Central memory CD4-positive, alpha-beta T cell (primary cell): ENCODE results near the gene FZD8.

Experiments
- DNase-seq: peaks from one replicate; pipeline ENCODE4 v3.0.0; 2022

The FZD8 gene

DNA sequence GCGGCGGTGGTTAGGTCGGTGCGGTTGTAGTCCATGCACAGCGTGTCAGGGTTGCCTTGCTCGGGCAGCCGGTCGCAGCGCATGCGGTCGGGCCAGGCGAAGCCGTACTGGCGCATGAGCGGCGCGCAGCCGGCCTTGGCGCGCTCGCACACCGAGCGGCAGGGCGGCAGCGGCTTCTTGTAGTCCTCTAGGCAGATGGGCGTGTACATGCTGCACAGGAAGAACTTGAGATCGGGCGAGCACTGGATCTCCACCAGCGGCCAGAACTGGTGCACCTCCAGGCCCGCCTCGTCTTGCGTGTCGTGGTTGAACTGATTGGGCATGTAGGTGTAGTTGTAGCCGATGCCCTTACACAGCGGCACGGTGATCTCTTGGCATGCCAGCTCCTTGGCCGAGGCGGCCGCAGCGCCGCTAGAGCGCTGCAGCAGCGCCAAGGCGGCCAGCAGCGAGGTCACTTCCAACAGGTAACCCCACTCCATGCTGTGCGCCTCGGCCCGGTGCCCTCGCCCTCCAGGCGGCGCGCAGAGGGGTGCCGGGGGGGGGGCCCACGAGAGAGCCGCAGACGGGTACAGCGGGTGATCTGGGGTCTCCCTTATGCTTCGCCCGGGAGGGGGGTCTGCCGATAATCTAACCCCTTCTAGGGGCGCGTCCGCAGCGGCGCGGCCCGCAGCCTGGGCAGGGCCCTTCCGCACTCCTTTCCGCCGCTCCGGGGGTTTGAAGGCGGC, 983 bp downstream of the FZD8 start:
- peak; percentile 45 for DNase-seq

GRCh38 chr10:35640474-35640873, 1.6 kb downstream of the FZD8 start:
- DNase-seq, result peak; percentile 24

DNA sequence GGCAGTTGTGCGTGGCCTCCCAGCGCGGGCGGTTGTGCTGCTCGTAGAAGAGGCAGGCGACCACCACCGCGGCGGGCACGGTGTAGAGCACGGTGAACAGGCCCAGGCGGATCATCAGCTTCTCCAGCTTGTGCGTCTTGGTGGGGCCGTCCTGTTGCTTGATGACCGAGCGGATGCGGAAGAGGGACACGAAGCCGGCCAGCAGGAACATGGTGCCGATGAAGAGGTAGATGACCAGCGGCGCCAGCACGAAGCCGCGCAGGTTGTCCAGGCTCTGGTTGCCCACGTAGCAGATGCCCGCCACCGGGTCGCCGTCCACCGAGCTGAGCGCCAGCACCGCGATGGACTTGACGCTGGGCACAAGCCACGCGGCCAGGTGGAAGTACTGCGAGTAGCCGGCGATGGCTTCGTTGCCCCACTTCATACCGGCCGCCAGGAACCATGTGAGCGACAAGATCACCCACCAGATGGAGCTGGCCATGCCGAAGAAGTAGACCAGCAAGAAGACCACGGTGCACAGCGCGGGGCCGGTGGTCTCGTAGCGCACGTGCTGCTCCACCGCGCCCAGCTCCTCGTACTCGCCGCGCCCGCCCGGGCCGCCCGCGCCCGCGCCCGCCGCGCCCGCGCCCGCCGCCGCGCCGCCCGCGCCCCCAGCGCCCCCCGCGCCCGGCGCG, 2.2 kb downstream of the FZD8 start:
- DNase-seq, result no peak

DNA sequence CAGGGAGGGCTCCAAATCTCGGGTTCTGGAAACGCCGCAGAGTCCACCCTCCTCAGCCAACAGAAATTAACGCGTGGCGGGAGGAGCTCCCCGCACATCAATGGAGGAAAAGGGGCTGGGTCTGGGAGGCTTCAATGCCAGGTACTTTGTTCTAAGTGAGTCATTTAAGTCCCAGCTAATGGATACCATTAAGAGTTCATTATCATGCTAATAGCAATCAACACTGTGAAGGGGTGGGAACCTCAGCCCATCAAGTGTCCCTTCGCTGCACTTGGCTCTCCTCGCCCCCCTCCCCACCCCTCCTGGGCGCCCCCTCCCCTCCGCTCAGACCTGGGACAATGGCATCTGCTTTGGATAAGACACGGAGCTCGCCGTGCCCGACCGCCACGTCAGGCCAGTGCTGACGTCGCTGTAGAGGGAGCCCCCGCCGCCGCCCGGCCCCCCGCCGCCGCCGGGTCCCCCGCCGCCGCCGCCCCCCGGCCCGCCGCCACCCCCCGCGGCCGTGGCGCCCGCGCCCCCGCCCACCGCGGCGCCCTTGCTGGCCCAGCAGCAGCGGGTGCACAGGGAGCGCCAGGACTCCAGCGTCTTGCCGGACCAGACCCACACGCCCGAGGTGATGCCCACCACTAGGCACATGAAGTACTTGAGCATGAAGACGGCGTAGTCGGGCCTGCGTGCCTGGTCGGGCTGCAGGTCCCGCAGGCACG, 2.9 kb downstream of the FZD8 start:
- DNase-seq, result no peak

DNA sequence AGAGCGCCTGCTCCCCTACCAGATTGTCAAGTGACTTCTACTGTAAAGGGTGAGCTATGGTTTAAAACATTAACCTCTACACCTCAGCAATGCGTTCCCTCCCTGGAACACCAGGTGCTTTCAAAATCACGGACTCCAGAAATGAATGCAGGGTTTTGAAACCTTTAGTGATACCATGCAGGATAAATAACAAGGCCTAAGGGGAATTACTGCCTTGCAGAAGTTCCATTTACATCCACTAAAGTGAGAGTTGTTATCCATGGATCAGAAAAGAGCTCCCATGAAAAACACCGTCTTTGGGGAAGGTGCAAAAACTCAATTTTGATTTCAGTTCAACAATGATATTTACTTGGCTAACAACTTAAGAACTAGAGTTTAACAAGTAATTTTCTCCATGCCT, 4.0 kb downstream of the FZD8 start:
- no peak for DNase-seq

- no peak for DNase-seq
Observed at GRCh38 chr10:35637462-35637861, 4.6 kb downstream of the FZD8 start.

DNA sequence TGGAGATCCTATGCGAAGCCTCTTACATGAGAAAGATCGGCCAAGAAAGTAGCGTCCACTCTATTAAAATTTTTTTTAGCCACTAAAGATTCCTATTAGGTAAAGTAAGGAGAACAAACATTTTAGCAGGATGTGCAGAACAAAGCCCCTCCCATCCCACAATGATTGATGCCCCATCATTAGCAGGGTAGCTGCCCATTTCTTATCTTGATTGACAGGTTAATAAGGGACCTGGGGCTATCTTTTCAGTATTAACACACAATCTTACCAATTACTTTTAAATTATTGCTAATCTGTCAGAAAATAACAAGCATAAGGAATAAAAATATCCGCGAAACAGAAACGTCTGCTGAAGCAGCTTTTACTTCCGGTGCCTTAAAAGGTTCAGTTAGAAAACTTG, 5.1 kb downstream of the FZD8 start:
- no peak for DNase-seq

GRCh38 chr10:35635576-35635975, 6.5 kb downstream of the FZD8 start:
- peak; percentile 58 for DNase-seq

DNA sequence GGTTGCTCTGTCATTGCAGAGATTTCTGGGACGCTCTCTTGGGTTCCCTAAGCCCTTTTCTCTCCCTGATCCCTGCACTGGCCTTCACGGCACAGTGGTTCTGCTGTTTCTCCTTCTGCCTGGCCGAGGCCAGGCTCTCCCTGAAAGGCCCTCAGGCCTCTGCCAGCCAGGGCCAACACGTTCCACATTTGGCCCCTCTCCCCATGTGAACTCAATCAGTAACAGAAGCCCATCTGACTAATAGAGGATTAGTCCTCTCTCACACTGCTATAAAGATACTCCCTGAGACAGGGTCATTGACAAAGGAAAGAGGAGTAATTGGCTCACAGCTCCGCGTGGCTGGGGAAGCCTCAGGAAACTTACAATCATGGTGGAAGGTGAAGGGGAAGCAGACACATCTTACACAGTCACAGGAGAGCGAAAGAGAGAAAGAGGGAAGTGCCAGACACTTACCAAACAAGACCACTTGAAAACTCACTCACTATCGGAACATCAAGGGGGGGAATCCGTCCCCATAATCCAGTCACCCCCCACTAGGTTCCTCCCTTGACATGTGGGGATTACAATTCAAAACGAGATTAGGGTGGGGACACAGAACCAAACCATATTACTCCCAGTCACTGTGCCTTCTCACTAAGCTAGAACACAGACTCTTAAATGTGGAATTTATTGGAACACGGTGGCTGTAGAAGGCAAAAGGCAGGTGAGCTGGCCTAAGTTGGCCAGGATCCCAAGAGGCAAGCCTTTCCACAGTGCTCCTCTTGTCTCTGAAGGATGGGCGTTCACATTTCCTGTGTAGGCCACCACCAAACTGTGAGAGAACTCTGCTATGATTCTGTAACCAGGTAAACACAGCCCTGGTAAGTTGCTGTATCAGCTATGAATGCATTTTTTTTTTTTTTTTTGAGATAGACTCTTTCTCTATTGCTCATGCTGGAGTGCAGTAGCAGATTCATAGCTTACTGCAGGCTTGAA, 8.8 kb downstream of the FZD8 start:
- no peak for DNase-seq

DNA sequence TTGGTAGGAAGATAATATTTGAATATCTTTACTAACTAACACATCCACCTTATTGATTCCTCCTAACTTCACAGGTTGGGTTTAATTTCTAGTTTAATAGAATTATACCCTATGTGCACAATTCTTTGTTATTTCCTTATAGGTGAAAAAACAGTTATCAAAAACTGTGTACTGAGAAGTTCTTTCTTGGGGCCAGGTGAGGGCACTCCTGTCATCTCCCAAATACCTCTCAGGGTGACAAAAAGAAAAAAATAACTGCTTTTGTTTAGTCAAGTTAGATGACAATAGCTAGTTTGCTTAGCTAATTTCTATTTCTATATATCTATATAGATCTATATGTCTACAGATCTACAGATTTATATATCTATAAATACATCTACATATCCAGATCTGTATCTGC, 10.1 kb downstream of the FZD8 start:
- no peak for DNase-seq

DNA sequence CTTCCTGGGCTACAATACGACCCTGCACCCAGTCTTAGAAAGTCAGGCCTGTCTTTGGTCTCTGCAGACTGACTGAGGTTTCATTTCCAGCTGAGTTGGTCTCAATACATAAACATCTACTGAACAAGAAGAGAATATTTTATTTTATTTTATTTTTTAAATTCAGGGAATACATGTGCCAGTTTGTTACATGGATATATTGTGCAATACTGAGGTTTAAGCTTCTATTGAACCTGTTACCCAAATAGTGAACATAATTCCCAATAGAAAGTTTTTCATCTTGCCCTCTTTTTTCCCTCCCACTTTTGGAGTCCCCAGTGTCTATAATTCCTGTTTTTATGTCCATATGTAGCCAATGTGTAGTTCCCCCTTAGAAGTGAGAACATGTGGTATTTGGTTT, 10.7 kb downstream of the FZD8 start:
- DNase-seq, result no peak

DNA sequence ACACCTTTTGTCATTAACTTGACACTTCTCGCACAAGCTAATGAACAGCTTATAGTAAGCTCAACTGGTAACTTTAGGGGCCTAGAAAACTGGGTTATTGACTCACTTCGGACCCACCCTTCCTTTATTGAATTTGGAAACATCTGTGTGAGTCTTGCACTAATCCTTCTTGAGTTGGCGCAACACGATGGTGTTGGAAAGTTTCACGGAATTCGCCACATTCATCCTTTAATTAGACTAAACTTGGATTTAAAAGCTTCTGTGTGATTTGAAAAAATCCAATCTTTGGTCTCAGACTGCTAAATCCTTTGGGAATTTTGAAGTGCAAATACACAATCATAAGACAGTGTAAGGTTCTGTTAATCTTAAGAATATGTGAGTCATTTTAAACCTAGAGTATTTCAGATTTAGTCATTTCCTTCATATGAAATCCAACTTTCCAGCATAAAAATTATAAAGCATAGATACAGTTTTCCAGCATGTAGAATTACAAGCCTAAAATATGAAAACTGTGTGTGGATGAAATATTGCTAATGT, 15.1 kb downstream of the FZD8 start:
- no peak for DNase-seq

- DNase-seq, result no peak
Observed at GRCh38 chr10:35614312-35614711, 27.8 kb downstream of the FZD8 start.

GRCh38 chr10:35613597-35614226, 28.4 kb downstream of the FZD8 start:
- no peak for DNase-seq

- DNase-seq, result no peak
Observed at GRCh38 chr10:35613107-35613440, 29.0 kb downstream of the FZD8 start.

- DNase-seq, result no peak
Observed at GRCh38 chr10:35612385-35613106, 29.6 kb downstream of the FZD8 start.

GRCh38 chr10:35611750-35612149, 30.3 kb downstream of the FZD8 start:
- DNase-seq, result no peak

DNA sequence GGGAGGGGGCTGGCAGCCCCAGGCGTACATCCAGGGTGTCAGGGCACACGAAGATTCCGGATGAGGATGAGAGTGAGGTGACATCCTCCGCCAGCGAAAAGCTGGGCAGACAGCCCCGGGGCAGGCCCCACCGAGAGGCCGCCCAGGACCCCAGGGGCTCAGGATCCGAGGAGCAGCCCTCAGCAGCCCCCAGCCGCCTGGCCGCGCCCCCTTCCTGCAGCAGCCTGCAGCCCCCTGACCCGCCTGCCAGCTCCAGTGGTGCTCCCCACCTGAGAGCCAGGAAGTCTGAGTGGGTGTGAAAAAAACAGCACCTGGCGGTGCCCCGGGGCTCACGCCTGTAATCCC, 33.8 kb downstream of the FZD8 start:
- DNase-seq, result no peak

GRCh38 chr10:35607475-35608327, 34.4 kb downstream of the FZD8 start:
- no peak for DNase-seq

- DNase-seq, result no peak
Observed at GRCh38 chr10:35606430-35606829, 35.7 kb downstream of the FZD8 start.

DNA sequence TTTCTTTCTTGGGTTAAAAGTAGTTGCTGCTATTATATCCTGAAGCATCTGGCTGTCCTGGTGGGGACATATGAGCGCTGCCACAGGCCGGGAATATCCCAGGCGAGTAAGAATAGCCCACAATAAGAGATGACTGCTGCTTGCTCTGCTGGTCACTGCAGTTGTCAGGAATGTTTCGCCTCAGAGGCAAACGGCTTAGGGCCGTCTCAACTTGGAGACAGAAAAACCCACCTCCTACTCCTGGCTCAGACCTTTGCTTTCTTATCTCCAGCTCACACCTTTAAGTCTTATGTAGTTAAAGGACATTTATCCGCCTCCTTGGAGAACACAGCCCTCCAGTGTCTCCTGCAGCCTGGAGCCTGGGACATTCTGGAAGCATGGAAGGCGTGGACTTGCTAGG, 36.9 kb downstream of the FZD8 start, which contains the start of gene GJD4:
GJD4 (plus strand) TSS at position 151 of the 400 bp plus-strand sequence; CDS start at position 378, 227 bp downstream.
- DNase-seq, result no peak
